GM12878 (cell line): ENCODE measurements around the gene SLC38A2. TPM values are rescaled to one million over a fixed set of nuclear protein-coding genes. Genes with fewer than 3 reads are reported as not detected.
A peak's percentile ranks its signal among the peaks of the same experiment; 100 is the strongest.

Experiments
- ASH2L ChIP-seq: fragments of 300-600, 200-600 bp; sonication (generic); IDR thresholded peaks from 2 replicates; pipeline ENCODE4 v1.6.1; 2017; ENCODE audit warnings: low read depth, mild to moderate bottlenecking, borderline replicate concordance
- BHLHE40 ChIP-seq, 2 experiments: fragments of 450-650 bp in 1 of 2; IDR thresholded peaks; 2 replicates each; pipeline ENCODE4 v1.6.1; 2011 to 2017; ENCODE audit warnings: low read depth in 2 of 2, borderline replicate concordance in 1 of 2, improper control_type of control experiment in 1 of 2, low read length in 1 of 2, mild to moderate bottlenecking in 1 of 2
- CREB1 ChIP-seq: IDR thresholded peaks from 2 replicates; pipeline ENCODE4 v1.6.1; 2012; ENCODE audit warnings: low read depth, mild to moderate bottlenecking, inconsistent platforms
- EZH2 ChIP-seq: IDR thresholded peaks from 2 replicates; pipeline ENCODE4 v1.6.1; 2012; ENCODE audit warnings: low read depth, mild to moderate bottlenecking, control low read depth, inconsistent platforms, low read length, borderline replicate concordance; ENCODE audit not compliant: control insufficient read depth
- GATAD2B ChIP-seq: fragments of 450-650 bp; conservative IDR thresholded peaks from 2 replicates; pipeline ENCODE4 v1.6.1; 2017; ENCODE audit warnings: low read depth, mild to moderate bottlenecking, moderate library complexity
- HDAC6 ChIP-seq: fragments of 200-600 bp; sonication (generic); IDR thresholded peaks from one replicate; pipeline ENCODE4 v1.8.0; 2017; ENCODE audit warnings: antibody characterized with exemption; ENCODE audit not compliant: unreplicated experiment
- IRF4 ChIP-seq: IDR thresholded peaks from 2 replicates; pipeline ENCODE4 v1.6.1; 2011; ENCODE audit warnings: low read depth, low read length
- JUNB ChIP-seq: IDR thresholded peaks from 2 replicates; pipeline ENCODE4 v1.6.1; 2016; ENCODE audit warnings: antibody characterized with exemption, mild to moderate bottlenecking
- KDM1A ChIP-seq: fragments of 200-600 bp; sonication (generic); IDR thresholded peaks from 2 replicates; pipeline ENCODE4 v1.6.1; 2016; ENCODE audit warnings: borderline replicate concordance
- MTA3 ChIP-seq: IDR thresholded peaks from 2 replicates; pipeline ENCODE4 v1.6.1; 2012; ENCODE audit warnings: low read length, inconsistent platforms, borderline replicate concordance
- NFYB ChIP-seq: IDR thresholded peaks from 2 replicates; pipeline ENCODE4 v1.6.1; 2011; ENCODE audit warnings: low read depth, mild to moderate bottlenecking, low read length, improper control_type of control experiment, moderate library complexity; ENCODE audit not compliant: insufficient read depth
- NR2F1 ChIP-seq: fragments of 450-650 bp; conservative IDR thresholded peaks from 2 replicates; pipeline ENCODE4 v1.6.1; 2017; ENCODE audit warnings: mild to moderate bottlenecking
- PAX5 ChIP-seq: IDR thresholded peaks from 2 replicates; pipeline ENCODE4 v1.6.1; 2011; ENCODE audit warnings: low read depth, low read length, borderline replicate concordance
- POLR2A ChIP-seq: IDR thresholded peaks from 2 replicates; pipeline ENCODE4 v1.6.1; 2011; ENCODE audit warnings: low read depth, mild to moderate bottlenecking, low read length
- REST ChIP-seq: IDR thresholded peaks from 2 replicates; pipeline ENCODE4 v1.6.1; 2012; ENCODE audit warnings: mild to moderate bottlenecking, low read depth, low read length
- TCF3 ChIP-seq: IDR thresholded peaks from 2 replicates; pipeline ENCODE4 v1.6.1; 2012; ENCODE audit warnings: low read depth, mild to moderate bottlenecking, low read length, borderline replicate concordance; ENCODE audit not compliant: insufficient read depth
- ZBTB40 ChIP-seq: fragments of 450-650 bp; IDR thresholded peaks from 2 replicates; pipeline ENCODE4 v1.6.1; 2016; ENCODE audit warnings: mild to moderate bottlenecking, moderate library complexity, borderline replicate concordance
- ZSCAN29 ChIP-seq: fragments of 450-650 bp; IDR thresholded peaks from 2 replicates; pipeline ENCODE4 v1.6.1; 2017; ENCODE audit warnings: mild to moderate bottlenecking, moderate library complexity
- polyA plus RNA-seq, 11 experiments: library from polyadenylated mRNA; depleted of rRNA in 4 of 11; unstranded in 6 of 11; stranded (reverse) in 5 of 11; fragments of >200 nt; fragmentation: Nextera tagmentation in 4 of 11; fragmentation: Illumina TruSeq in 1 of 11; extraction: Ambion mirVana in 4 of 11; extraction: Trizol in 1 of 11; gene quantifications; 1 replicate in 1 of 11; 2 replicates in 10 of 11; pipeline versions ENCODE4 v1.2.1 to v1.2.3, GENCODE V29; 2011 to 2016; ENCODE audit warnings: inconsistent platforms in 2 of 11, missing spikeins in 2 of 11, low read depth in 1 of 11
- total RNA-seq, 4 experiments: library from RNA; depleted of rRNA in 3 of 4; stranded (reverse); fragments of >200 nt in 3 of 4; fragmentation: Illumina TruSeq in 1 of 4; extraction: Trizol in 1 of 4; gene quantifications; 2 replicates each; pipeline versions ENCODE4 v1.2.1 to v1.2.3, GENCODE V29; 2013 to 2021
- TF ChIP-seq, protein P1 (sequence below): fragments of 450-650 bp; formaldehyde crosslinking; IDR thresholded peaks from 2 replicates; pipeline ENCODE4 v1.4.0; 2020; ENCODE audit warnings: mild to moderate bottlenecking, moderate library complexity

SLC38A2 gene
- total and polyA plus RNA-seq, 10 of the 15 experiments (the other 5 are each of a cell fraction or from before 2014, with no cell fraction given), result 36.2 to 118 (median 79.8) TPM

DNA sequence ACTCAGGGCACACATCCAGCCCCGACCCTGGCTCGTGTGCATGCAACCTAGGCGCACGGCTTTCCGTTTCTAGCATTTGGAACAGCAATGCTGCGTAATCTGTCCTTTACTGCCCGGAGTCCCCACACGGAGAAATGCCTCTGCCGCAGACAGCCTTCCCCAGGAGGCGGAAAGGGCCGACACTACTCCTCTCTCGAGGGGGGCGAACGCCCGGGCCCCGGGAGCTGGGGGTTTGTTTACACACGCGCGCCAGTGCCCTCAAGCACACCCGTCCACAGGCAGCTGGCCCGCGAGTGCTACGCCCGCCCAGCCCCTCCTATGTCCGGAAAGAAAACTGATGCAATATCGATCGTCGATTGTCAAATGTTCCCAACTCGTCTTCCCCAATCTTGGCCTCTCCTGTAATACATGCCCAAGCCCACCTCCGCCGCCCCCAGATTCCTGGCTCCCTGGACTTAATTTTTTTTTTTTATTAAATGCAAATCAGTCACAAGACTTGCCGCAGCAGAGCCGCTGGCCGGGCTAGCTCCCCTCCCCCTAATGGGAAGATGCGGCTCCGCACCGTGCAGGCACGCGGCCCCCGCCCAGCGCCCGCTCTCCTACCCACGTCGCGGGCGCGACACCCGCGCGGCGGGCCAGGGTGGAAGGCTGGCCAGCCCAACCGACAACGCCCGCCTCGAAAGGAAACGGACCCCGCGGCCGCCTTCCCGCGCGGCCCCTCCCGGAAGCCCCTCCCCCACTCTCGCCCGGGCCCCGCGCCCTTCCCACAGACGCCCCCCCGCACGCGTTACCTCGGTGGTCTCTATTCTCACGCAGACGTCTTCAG lies 642 bp downstream of the SLC38A2 start (continued):
- TF ChIP-seq, protein P1, sequence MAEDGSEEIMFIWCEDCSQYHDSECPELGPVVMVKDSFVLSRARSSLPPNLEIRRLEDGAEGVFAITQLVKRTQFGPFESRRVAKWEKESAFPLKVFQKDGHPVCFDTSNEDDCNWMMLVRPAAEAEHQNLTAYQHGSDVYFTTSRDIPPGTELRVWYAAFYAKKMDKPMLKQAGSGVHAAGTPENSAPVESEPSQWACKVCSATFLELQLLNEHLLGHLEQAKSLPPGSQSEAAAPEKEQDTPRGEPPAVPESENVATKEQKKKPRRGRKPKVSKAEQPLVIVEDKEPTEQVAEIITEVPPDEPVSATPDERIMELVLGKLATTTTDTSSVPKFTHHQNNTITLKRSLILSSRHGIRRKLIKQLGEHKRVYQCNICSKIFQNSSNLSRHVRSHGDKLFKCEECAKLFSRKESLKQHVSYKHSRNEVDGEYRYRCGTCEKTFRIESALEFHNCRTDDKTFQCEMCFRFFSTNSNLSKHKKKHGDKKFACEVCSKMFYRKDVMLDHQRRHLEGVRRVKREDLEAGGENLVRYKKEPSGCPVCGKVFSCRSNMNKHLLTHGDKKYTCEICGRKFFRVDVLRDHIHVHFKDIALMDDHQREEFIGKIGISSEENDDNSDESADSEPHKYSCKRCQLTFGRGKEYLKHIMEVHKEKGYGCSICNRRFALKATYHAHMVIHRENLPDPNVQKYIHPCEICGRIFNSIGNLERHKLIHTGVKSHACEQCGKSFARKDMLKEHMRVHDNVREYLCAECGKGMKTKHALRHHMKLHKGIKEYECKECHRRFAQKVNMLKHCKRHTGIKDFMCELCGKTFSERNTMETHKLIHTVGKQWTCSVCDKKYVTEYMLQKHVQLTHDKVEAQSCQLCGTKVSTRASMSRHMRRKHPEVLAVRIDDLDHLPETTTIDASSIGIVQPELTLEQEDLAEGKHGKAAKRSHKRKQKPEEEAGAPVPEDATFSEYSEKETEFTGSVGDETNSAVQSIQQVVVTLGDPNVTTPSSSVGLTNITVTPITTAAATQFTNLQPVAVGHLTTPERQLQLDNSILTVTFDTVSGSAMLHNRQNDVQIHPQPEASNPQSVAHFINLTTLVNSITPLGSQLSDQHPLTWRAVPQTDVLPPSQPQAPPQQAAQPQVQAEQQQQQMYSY, result 0 out of 2 replicates have a peak, but pooled peaks have one; percentile 9
- TF ChIP-seq EZH2 (no peak), HDAC6 (no peak), GATAD2B (no peak), ASH2L (0 out of 2 replicates have a peak, but pooled peaks have one; percentile 22), NFYB (no peak), REST (no peak), IRF4 (no peak), ZSCAN29 (no peak), TCF3 (no peak), JUNB (no peak), POLR2A (peak; percentile 77), MTA3 (no peak), CREB1 (no peak), NR2F1 (no peak), ZBTB40 (no peak), PAX5 (no peak), KDM1A (no peak), BHLHE40 (IDR thresholded peaks at IDR 0.05; ENCODE audit: borderline replicate concordance in 1 of 2, low read depth in 2 of 2, low read length in 1 of 2) (peak in 1 of 2 experiments; percentile 73; a peak in 2 of 4 replicates)
